GM19023 (cell line): ENCODE data around the gene CALR.
"Not testable (repeated sequence)": the region's sequence is repeated elsewhere in the genome, so short reads cannot be mapped to it uniquely, and the experiment has no call there.

Experiments used
- ATAC-seq: cut with Tn5 transposase; IDR thresholded peaks from one replicate; pipeline ENCODE4 v1.9.1; 2021; ENCODE audit warnings: mild to moderate bottlenecking, moderate library complexity; ENCODE audit not compliant: unreplicated experiment

Gene CALR

DNA sequence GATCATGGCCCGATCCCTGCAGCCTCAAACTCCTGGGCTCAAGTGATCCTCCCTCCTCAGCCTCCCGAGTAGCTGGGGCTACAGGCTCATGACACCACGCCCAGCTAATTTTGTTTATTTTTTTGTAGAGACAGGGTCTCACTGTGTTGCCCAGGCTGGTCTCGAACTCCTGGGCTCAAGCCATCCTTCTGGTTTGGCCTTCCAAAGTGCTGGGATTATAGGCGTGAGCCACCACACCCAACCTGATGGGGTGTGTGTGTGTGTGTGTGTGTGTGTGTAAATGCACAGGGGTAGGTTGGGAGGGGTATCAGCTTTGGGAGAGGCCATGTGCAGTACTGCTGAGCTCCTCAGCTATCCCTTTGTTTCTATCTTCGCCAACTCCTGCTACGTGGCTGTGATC is 37.7 kb downstream of the CALR start:
- ATAC-seq: not testable (repeated sequence)

DNA sequence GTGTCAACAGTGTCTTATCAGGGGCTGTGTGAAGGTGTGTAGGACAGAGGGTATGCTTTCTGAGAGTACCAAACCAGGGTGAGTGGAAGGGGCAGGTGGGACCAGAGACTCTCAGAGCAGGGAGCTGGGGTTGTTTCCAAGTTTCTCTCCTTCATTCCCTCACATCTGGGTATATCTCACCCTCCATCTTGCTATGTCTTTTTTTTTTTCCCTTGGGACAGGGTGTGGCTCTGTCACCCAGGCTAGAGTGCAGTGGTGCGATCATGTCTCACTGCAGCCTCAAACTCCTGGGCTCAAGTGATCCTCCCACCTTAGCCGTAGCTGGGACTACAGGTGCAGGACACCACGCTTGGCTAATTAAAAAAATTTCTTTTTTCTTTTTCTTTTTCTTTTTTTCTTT is 41.6 kb downstream of the CALR start:
- ATAC-seq: no peak

DNA sequence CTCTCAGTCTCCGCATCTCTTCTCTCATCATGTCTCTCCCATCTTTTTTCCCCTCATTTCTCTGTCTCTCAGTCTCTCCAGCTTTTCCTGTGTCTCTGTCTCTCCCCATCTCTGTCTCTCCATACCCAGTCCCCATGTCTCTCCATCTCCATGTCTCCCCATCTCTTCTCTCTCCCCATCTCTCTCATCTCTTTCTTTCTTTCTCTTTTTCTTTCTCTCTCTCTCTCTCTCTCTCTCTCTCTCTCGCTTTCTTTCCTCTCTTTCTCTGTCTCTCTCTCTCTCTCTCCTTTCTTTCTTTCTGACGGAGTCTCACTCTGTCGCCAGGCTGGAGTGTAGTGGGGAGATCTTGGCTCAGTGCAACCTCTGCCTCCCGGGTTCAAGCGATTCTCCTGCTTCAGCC is 44.2 kb downstream of the CALR start:
- ATAC-seq: no peak

DNA sequence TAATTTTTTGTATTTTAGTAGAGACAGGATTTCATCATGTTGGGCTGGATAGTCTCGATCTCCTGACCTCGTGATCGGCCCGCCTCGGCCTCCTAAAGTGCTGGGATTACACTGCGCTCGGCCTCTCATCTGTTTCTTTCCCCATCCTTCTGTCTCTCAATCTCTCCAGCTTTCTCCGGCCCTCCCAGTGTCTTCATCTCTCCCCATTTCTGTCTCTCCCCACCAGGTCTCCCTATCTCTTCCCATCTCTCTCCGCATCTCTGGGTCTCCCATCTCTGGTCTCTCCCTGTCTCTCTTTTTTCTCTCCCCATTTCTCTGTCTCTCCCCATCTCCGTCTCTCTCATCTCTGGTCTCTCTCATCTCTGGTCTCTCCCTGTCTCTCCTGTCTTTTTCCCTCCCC is 44.7 kb downstream of the CALR start:
- no peak for ATAC-seq

DNA sequence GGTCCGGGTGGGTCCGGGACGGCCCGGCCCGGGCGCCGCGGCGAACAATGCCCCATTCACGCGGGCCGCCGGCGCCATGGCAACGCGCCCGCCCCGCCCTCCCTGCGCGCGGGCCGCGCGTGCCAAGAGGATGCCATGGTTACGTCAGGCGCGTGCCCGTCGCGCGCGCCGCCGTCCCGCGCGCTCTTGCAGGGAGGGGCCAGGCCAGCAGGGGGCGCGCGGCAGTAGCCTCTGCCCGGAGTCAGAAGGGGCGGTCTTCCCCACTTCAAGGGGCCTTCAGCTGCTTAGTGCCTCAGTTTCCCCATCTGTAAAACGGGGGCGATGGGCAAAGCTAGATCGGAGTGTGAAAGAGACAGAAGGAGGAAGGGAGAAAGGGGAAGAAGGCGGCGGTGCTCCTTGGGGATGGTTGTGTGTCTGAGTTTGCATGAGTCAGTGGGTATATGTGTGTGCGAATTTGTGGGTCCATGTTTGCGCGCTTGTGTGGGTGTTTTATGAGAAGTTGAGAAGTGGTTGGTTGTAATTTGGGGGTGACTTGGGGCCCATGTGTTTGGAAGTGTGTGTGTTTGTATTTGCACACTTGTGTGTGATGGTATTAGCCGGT is 45.2 kb downstream of the CALR start:
- no peak for ATAC-seq

DNA sequence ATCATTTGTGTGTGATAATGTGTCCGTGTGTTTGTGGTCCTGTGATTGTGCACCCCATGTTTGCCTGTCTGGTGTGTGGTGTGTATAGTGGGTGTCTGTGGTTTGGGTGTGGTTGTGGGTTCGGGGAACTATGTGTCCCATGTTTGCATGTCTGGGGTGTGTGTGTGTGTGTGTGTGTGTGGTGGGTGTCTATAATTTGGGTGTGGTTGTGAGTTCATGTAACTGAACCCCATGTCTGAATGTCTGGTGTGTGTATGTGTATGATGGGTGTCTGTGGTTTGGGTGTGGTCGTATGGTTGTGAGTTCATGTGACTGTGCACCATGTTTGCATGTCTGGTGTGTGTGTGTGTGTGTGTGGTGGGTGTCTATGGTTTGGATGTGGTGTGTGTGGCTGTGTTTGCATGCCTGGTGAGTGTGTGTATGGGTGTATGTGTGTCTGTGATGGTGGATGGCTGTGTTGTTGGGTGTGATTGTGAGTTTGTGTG is 45.8 kb downstream of the CALR start:
- no peak for ATAC-seq

DNA sequence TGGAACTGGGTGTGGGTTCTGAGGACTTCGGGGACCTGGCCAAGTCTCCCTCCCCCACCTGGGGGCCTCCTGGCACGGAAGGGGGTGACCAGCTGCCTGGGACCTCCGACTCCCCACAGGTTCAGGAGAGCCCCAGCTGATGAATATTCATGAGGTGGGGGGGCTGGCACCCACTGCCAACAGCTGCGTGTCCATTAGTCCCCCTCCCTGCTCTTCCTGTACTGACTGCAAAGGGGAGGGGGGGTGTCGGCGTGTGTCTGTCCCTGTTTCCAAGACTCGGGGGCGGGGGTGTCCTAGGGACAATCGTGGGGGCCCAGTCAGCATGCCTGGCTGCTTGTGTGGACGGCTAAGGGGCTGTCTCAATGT is 46.3 kb downstream of the CALR start:
- no peak for ATAC-seq

DNA sequence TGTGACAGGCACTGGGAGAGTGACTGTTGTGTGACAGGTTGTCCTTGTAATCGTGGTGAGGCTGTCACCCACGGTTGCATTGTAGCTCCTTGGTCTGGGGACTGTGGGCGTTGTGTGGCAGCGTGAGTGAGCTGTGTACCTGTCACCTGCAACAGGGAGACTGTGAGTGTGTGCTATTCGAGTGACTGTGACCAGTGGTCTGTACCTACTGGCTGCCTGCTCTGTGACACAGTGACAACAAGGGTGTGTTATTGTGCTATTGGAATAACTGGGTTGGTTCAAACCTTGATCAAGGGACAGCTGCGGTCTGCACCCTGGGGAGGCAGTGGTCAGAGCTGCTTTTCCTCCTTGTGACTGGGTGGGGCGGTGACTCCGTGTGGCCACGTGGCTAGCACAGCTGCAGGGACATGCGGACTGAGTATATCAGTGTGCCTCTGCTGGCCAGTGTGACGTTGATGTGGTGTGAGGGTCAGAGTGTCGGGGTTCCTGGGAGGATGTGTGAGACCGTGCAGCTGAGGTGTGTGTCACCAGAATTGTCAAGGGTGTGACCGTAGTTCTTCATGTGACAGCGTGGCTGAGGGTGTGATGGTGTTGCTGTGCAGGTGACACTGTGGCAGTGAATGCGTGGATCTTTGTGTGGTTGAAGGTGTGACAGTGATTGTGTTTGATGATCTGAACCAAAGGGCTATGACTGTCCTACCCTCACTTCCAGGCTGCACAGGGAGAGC is 46.8 kb downstream of the CALR start:
- no peak for ATAC-seq

DNA sequence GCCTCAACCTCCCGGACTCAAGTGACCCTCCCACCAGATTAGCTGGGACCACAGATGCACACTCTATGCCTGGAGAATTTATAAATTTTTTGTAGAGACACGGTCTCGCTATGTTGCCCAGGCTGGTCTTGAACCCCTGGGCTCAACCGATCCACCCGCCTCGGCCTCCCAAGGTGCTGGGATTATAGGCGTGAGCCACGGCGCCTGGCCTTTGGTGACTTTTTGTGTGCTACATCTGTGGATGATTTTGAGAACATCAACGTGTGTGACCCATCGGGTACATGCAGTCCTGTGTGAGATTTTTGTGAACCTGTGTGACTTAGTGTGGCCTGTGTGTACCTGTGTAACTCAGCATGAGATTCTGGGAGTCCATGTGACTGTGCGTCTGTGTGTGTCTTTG is 48.3 kb downstream of the CALR start:
- no peak for ATAC-seq

DNA sequence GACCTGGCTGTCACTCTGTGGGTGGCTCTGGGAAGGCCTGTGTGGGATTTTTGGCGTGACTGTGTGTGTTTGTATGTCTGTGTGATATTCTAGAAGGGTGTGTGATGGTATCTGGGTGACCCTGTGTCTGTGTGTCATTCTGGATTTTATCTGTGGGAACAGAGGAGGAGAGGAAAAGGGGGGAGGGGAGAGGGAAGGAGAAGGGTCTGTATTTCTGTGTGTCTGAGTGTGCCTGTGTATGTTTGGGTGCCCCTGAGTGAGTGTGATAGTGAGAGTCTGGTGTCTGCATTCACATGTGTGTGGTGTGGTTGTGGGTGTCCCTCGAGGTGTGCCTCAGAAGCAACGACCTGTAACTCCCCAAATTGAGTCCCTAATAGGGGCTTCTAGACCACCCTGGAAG is 48.8 kb downstream of the CALR start:
- ATAC-seq: no peak

DNA sequence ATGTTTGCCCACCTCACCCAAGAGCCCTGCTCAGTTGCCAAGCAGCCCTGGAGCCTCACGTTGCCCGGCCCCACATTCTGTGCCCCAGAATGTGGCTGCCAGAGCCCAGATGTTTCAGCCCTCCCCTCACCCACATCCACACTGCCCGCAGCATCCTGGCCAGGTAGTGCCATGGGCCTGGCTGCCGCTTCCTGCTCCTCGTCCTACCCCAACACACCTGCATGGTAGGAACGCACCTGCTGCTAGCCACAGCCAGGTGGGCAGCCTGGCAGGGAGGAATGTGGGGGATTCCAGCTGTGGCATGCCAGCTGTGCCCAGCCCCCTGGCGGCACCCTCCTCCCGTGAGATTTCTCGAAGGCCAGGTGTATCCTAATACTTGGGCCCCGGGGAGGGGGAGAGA is 49.4 kb downstream of the CALR start:
- ATAC-seq: no peak

DNA sequence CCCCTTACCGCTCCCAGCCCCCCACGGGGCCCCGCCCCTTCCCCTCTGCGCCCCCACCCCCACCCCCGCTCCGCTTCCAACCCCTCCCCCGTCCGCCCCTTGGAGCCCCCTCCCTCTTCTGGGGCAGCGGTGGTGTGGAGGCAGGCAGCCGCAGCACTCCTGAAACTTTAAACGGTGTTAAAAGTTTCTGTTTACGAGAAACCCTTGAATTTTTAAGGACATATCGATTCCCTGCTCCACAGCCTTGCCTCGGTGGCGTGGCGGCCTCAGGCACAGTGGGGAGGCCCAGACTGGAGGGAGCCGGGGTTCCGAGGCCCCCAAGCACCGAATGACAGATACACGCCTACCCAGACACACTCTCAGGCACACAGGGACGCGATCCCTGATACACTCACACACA is 52.0 kb downstream of the CALR start:
- ATAC-seq: no peak

DNA sequence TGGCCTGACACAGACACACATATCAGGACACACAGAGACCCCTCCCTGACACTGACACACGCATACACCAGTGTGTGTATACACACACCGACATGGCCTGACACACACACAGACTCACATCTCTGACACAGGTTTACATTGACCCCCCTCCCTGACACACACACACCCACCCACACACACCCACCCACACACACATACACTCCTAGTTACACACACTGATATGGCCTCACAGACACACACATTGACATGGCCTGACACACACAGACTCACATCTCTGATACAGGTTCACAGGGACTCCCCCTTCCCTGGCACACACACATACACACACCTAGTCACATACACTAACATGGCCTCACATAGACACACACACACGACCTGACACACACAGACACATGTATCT is 52.4 kb downstream of the CALR start:
- ATAC-seq: no peak

DNA sequence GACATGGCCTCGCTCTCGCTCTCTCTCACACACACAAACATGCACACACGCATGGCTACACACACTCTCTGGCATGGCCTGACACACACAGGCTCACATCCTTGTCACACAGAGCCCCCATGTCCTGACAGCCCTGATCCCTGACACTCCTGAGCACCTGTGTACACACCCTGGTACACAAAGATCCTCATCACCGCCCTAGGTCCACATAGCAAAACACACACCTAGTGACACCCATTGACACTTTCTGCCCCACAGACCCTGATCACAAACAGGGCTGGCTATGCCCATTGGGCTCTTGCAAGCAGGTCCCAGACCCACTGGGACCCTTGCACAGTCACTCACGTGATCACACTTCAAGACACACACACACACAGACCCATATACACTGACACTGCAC is 52.9 kb downstream of the CALR start:
- ATAC-seq: no peak

DNA sequence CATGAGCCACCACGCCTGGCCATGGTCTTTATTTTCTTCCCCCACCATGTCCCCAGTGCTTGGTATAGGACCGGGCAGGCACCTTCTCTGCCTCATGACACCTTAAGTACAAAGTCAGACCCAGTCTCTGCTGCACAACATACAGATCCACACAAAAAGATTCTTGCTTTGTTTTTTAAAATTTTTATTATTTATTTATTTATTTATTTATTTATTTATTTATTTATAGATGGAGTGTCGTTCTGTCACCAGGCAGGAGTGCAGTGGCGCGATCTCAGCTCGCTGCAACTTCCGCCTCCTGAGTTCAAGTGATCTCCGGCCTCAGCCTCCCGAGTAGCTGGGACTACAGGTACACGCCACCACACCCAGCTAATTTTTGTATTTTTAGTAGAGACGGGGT is 54.3 kb downstream of the CALR start:
- ATAC-seq: no peak

DNA sequence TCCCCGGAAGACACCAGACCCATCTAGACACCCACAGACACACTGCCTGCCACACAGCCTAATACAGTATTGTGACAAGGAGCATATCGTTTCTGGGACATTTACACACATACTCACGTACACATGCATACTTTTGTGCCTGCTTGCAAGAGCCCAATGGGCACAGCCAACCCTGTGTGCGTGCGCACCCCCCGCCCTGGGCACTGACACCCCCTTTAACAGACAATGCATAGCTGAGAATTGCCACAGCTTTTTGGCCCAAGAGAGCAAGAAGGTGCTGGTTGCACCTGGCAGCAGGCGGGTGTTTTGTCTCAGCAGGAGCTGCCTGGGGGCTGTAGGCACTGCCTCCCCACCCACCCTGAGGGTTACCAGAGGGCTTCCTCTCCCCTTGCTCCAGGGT is 55.2 kb downstream of the CALR start:
- no peak for ATAC-seq
